ENCODE measurements around the gene NLE1.
A peak's percentile ranks its signal among the peaks of the same experiment; 100 is the strongest.

Gene NLE1

DNA sequence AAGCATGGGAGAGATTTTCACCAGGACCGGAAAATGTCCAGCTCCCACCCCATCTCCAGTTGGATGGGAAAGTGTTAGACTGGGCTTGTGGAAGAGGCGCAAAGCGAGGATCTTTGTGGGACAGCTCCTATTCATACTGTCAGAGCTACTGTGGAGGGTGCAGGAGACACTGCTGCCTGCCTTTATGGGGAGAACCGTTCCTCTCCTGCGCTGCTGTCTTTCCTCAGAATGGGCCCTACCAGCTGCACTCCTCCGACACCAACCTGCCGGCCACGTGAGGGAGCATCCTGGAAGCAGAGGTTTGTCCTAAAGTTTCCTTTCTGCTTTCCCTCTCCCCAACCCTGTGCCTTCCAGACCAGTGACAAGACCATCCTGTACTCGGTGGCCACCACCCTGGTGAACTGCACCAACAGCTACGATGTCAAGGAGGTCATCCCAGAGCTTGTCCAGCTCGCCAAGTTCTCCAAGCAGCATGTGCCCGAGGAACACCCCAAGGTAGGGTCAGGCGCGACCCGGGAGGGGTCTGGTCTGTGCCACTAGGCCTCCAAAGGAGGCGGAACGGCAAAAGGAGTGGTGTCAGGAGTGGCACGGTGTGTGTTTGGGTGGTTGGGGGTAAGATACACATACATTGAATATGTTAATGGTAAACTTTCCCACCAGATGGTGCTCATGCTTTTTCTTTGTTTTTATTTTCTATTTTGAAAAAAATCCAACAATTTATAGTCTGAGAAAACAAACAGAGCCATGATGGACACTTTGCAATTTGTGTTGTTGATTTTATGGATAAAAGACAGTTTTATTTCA is 29.1 kb upstream of the NLE1 start:
- no peaks in the 10 kb centered on the region for H3K36me3 Mint-ChIP-seq
- H3K9me3 Mint-ChIP-seq: no peaks in the 10 kb centered on the region
- H3K4me3 Mint-ChIP-seq: no peak overlapping the region
- peaks cover 20 to 24% of the 10 kb centered on the region in 2 donors for H3K27me3 Mint-ChIP-seq
- ATAC-seq (replicated peaks) (no peak), DNase-seq (no peak)
- no peaks in the 10 kb centered on the region for H3K4me1 Mint-ChIP-seq
- H3K27ac Mint-ChIP-seq: no peak overlapping the region

DNA sequence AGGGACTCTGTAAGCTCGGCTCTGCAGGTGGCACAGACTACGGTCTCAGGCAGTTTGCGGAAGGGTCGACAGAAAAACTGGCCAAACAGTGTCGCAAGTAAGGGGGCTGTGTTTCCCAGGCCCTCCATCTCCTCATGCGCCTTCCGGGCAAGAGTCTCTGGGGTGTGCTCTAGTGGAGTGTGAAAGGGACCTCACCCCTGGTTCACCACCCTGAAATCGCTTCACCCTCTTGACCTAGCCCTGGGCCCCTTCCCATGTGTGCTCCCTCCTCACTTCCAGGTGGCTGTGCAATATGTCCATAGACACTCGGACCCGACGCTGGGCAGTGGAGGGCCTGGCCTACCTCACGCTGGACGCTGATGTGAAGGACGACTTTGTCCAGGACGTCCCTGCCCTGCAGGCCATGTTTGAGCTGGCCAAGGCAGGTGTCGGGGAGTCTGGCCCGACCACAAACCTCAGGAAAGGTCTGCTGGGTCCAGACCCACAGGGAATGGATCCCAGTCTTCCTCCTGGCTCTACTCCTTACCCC is 27.8 kb upstream of the NLE1 start:
- Mint-ChIP-seq H3K27me3 (peaks cover 26 to 31% of the 10 kb centered on the region in 2 donors), H3K36me3 (no peaks in the 10 kb centered on the region), H3K4me1 (no peaks in the 10 kb centered on the region), H3K9me3 (no peaks in the 10 kb centered on the region), H3K27ac (no peak overlapping the region), H3K4me3 (no peak overlapping the region)
- ATAC-seq (replicated peaks) (no peak), DNase-seq (no peak)

GRCh38 chr17:35167666-35168065 is 25.6 kb upstream of the NLE1 start:
- Mint-ChIP-seq H3K4me1 (no peaks in the 10 kb centered on the region), H3K36me3 (no peaks in the 10 kb centered on the region), H3K27me3 (peaks cover 34 to 40% of the 10 kb centered on the region in 2 donors), H3K27ac (no peak overlapping the region), H3K4me3 (no peak overlapping the region), H3K9me3 (no peaks in the 10 kb centered on the region)
- no peak for ATAC-seq (replicated peaks)
- no peak for DNase-seq

DNA sequence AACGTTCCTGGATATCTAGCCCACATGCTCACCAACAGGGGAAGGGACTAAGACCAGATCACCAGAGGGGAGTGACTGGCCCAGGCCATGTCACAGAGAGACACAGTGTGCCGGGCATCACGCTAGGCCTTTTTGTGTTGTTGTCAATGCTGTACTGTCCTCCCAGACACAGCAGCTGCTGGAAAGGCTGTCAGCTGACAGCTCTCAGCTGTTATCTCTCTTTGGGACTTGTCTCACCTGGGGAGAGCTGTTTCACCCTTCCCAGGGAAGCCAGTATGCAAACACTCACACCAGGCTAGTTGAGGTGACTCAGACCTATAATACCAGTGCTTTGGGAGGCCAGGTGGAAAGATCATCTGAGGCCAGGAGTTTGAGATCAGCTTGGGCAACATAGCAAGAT is 24.9 kb upstream of the NLE1 start:
- no peaks in the 10 kb centered on the region for H3K4me1 Mint-ChIP-seq
- H3K36me3 Mint-ChIP-seq: no peaks in the 10 kb centered on the region
- no peak for ATAC-seq (replicated peaks)
- H3K4me3 Mint-ChIP-seq: no peak overlapping the region
- peak overlapping the region; percentile 6 for H3K27ac Mint-ChIP-seq
- DNase-seq: no peak
- peaks cover 40% of the 10 kb centered on the region in 2 donors for H3K27me3 Mint-ChIP-seq
- H3K9me3 Mint-ChIP-seq: no peaks in the 10 kb centered on the region

DNA sequence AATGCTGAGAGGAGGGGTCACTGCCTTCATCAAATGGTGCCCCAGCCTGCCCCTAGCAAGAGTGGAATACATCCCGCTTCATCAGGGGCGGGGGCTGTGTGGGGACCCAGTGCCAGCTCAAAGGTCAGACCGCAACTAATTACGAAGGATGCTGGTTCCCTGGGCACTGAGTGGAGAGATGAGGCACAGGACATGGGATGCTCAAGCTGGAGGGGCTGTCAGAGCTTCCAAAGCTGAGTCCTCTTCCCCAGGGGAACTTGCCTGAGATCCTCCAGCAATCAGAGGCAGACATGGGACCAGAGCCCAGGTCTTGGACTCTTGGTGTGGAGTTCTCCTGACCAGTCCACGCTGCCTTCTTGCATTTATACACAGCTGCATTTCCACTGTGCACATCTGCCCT is 24.4 kb upstream of the NLE1 start:
- H3K4me3 Mint-ChIP-seq: no peak overlapping the region
- no peak for DNase-seq
- no peaks in the 10 kb centered on the region for H3K4me1 Mint-ChIP-seq
- no peaks in the 10 kb centered on the region for H3K9me3 Mint-ChIP-seq
- H3K27me3 Mint-ChIP-seq: peaks cover 40 to 43% of the 10 kb centered on the region in 2 donors
- no peak for ATAC-seq (replicated peaks)
- H3K36me3 Mint-ChIP-seq: no peaks in the 10 kb centered on the region
- H3K27ac Mint-ChIP-seq: no peak overlapping the region

DNA sequence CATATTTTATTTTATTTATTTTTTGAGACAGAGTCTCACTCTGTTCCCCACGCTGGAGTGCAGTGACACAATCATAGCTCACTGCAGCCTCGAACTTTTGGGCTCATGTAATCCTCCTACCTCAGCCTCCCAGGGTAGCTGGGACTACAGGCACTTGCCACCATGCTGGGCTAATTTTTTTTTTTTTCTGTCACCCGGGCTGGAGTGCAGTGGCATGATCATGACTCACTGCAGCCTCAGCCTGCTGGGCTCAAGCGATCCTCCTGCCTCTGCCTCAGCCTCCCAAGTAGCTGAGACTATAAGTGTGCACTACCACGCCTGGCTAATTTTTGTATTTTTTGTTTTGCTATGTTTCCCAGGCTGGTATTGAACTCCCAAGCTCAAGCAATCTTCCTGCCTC is 22.6 kb upstream of the NLE1 start:
- no peaks in the 10 kb centered on the region for H3K9me3 Mint-ChIP-seq
- no peak overlapping the region for H3K4me3 Mint-ChIP-seq
- no peaks in the 10 kb centered on the region for H3K36me3 Mint-ChIP-seq
- H3K27me3 Mint-ChIP-seq: peaks cover 46 to 56% of the 10 kb centered on the region in 2 donors
- DNase-seq (no peak), ATAC-seq (replicated peaks) (no peak)
- no peak overlapping the region for H3K27ac Mint-ChIP-seq
- no peaks in the 10 kb centered on the region for H3K4me1 Mint-ChIP-seq

- Mint-ChIP-seq H3K4me1 (no peaks in the 10 kb centered on the region), H3K36me3 (no peaks in the 10 kb centered on the region), H3K27ac (no peak overlapping the region), H3K9me3 (no peaks in the 10 kb centered on the region), H3K4me3 (no peak overlapping the region), H3K27me3 (peaks cover 47 to 62% of the 10 kb centered on the region in 2 donors)
- DNase-seq (no peak), ATAC-seq (replicated peaks) (no peak)
Measured at GRCh38 chr17:35163886-35164285, 21.8 kb upstream of the NLE1 start.

DNA sequence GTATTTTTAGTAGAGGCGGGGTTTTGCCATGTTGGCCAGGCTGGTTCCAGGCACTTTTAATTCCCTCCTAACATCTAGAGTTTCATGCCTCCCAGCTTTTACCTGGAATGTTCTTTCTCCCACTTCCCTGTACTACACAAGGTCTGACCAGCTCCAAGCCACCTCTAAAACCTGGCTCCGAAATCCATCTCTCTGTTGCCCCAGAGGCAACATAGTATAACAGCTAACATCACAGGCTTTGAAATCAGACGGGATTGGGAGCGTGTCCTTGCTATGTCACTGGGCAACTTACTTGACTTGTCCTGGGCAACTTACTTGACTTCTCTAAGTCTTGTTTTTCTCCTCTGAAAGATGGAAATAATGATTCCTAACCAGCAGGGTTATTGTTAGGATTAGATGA is 20.7 kb upstream of the NLE1 start:
- Mint-ChIP-seq H3K27ac (no peak overlapping the region), H3K9me3 (no peaks in the 10 kb centered on the region), H3K4me1 (no peaks in the 10 kb centered on the region), H3K4me3 (no peak overlapping the region), H3K27me3 (peaks cover 46 to 66% of the 10 kb centered on the region in 2 donors), H3K36me3 (no peaks in the 10 kb centered on the region)
- no peak for DNase-seq
- ATAC-seq (replicated peaks): no peak

- DNase-seq (no peak), ATAC-seq (replicated peaks) (no peak)
- Mint-ChIP-seq H3K4me1 (no peaks in the 10 kb centered on the region), H3K36me3 (no peaks in the 10 kb centered on the region), H3K9me3 (no peaks in the 10 kb centered on the region), H3K27ac (no peak overlapping the region), H3K27me3 (peaks cover 43 to 68% of the 10 kb centered on the region in 2 donors), H3K4me3 (no peak overlapping the region)
Measured at GRCh38 chr17:35161281-35161761, 19.2 kb upstream of the NLE1 start.

DNA sequence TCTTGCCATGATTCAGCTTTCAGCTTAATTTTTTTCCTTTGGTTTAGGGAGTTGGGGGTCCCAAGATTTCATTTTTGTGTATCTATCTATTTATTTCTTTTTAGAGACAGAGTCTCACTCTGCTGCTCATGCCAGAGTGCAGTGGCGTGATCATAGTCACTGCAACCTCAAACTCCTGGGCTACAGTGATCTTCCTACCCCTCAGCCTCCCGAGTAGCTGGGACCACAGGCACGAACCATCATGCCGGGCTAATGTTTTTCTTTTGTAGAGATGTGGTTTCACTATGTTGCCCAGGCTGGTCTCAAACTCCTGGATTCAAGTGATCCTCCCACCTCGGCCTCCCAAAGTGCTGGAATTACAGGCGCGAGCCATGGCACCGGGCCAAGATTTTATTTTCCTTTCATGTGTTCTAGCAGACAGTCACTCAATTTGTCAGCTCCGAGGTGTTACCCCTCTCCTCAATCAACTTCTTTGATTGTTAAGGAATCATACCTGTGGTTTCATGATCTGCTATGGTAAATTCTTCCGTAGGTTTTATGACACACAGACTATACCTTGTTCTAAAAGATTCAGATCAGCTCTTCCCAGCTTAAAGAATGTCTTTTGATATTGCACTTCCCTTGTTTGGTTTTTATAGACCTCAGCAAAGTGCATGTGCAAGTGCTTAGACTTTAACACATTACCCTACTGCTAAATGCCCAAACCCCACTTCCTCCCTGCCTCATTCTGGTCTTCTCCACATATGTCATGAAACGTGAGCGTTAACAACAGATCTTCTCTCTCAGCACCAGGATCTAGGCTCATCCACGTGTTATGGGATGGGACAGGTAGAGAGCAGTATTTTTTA is 18.5 kb upstream of the NLE1 start:
- Mint-ChIP-seq H3K36me3 (no peaks in the 10 kb centered on the region), H3K4me3 (no peak overlapping the region), H3K27ac (no peak overlapping the region), H3K27me3 (peaks cover 45 to 75% of the 10 kb centered on the region in 2 donors), H3K9me3 (no peaks in the 10 kb centered on the region), H3K4me1 (no peaks in the 10 kb centered on the region)
- no peak for ATAC-seq (replicated peaks)
- DNase-seq: no peak

GRCh38 chr17:35159940-35160339 is 17.8 kb upstream of the NLE1 start:
- no peaks in the 10 kb centered on the region for H3K4me1 Mint-ChIP-seq
- no peak for ATAC-seq (replicated peaks)
- H3K9me3 Mint-ChIP-seq: no peaks in the 10 kb centered on the region
- no peak overlapping the region for H3K4me3 Mint-ChIP-seq
- DNase-seq: no peak
- H3K27me3 Mint-ChIP-seq: peaks cover 40 to 69% of the 10 kb centered on the region in 2 donors
- no peaks in the 10 kb centered on the region for H3K36me3 Mint-ChIP-seq
- H3K27ac Mint-ChIP-seq: no peak overlapping the region

- no peaks in the 10 kb centered on the region for H3K4me1 Mint-ChIP-seq
- no peaks in the 10 kb centered on the region for H3K36me3 Mint-ChIP-seq
- ATAC-seq (replicated peaks): no peak
- H3K27me3 Mint-ChIP-seq: peaks cover 33 to 36% of the 10 kb centered on the region in 2 donors
- DNase-seq: no peak
- no peak overlapping the region for H3K27ac Mint-ChIP-seq
- no peak overlapping the region for H3K4me3 Mint-ChIP-seq
- no peaks in the 10 kb centered on the region for H3K9me3 Mint-ChIP-seq
Measured at GRCh38 chr17:35155246-35155645, 13.1 kb upstream of the NLE1 start.

DNA sequence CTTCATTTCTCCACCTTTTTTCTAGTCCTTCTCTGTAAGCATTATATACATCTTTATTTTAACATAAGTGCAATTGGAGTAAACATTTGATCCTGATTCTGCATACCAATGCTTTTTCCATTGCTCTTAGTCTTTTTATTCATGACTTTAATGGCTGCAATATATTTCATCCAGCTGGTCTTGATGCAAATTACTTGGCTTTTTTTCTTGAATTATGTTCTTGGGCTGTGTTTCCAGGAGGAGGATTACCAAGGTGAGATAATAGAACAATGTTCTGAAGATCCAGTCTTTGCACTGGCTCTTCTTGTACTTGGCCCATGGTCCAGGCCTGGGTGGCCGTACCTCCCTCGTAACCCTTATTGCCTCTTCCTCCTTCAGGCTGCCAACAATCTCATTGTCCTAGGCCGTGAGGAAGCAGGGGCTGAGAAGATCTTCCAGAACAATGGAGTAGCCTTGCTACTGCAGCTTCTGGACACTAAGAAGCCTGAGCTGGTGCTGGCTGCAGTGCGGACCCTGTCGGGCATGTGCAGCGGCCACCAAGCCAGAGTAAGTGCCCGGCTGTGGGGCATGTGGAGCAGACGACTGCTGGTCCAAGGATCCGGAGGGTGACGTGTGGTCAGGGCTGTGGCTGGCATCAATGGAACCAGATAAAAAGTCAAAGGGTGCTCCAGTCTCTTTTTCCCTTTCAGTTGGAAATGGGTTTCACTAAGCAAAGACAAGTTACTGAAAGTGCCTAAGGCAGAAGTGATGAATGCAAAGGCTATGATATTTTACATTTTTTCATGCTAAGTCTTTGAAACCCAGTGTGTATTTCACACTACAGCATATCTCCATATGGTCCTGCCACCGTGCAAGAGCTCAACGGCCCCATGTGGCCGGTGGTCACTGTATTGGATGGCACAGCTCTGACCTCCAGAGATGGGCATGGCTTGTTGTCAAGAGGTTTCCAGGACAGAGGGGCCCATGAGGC is 12.4 kb upstream of the NLE1 start:
- Mint-ChIP-seq H3K9me3 (no peaks in the 10 kb centered on the region), H3K27me3 (peaks cover 34 to 39% of the 10 kb centered on the region in 2 donors), H3K36me3 (no peaks in the 10 kb centered on the region), H3K4me3 (no peak overlapping the region), H3K4me1 (no peaks in the 10 kb centered on the region), H3K27ac (no peak overlapping the region)
- DNase-seq: no peak
- no peak for ATAC-seq (replicated peaks)

Data from stimulated activated naive B cell treated with anti-CD40 and anti-IgM and Interleukin-4, amounts not matched to agents 10 μg/mL and 1 μg/mL and 100 μg/mL, for 72 hours (primary cell).